ENCODE data around the gene NAA15.

The NAA15 gene

DNA sequence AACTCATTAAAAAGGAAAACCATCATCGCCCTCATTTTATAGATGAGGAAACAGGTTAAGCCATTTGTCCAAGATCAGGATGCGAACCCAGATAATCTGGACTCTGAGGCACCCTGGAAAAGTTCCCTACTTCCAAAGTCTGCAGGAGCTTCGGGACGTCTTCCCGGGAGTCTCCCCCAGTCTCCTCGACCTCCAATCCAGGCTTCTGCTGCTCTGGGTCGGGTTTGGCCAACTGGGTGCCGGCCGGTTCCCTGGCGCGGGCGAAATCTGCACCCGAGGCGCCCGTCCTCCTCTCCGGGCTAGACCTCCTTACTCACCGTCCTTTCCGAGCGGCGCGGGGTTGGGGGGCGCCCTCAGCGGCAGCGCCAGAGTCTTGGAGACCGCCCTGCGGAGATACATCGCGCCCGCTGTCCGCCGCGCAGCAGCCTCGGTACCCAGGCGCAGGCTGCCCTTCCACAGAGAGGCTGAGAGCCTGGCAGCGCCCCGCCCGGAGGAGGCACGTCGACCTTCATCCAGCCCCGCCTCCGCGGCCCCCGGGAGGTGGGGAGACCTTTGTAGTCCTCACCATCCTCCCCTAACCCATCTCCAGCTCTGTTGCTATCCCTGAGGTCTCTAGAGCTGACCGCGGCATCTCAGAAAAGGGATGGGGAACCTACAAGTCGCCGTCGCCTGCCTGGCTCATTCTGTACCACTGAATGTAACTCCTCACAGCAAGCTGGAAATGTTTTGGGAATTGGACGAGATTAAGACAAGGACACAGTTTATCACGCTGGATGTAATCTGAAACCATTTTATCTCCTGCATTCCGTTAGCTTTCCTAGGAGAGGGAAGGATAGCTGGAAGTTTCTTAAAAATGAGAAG is 21.3 kb upstream of the NAA15 start, which contains the start of gene MGARP (continued):
- TF ChIP-seq ZNF626 (tag by site-specific recombination; IDR thresholded peaks at IDR 0.05), result no peak
- TF ChIP-seq ZNF157 (tag by site-specific recombination; IDR thresholded peaks at IDR 0.05), result no peak
- TF ChIP-seq BCL11A (tag by site-specific recombination; IDR thresholded peaks at IDR 0.05; ENCODE audit: low read depth), result no peak
- TF ChIP-seq GFI1B (tag by site-specific recombination; IDR thresholded peaks at IDR 0.05), result no peak
- TF ChIP-seq ZNF394 (tag by site-specific recombination; IDR thresholded peaks at IDR 0.05; ENCODE audit: borderline replicate concordance), result no peak
- TF ChIP-seq, protein P1, sequence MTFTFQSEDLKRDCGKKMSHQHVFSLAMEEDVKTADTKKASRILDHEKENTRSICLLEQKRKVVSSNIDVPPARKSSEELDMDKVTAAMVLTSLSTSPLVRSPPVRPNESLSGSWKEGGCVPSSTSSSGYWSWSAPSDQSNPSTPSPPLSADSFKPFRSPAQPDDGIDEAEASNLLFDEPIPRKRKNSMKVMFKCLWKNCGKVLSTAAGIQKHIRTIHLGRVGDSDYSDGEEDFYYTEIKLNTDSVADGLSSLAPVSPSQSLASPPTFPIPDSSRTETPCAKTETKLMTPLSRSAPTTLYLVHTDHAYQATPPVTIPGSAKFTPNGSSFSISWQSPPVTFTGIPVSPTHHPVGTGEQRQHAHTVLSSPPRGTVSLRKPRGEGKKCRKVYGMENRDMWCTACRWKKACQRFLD (tag by site-specific recombination; IDR thresholded peaks at IDR 0.05), result no peak
- TF ChIP-seq ZNF354C (tag by site-specific recombination; IDR thresholded peaks at IDR 0.05; ENCODE audit: borderline replicate concordance, low read depth), result no peak
- no peak for TF ChIP-seq ZNF37A (tag by site-specific recombination; IDR thresholded peaks at IDR 0.05)
- TF ChIP-seq ZNF223 (tag by site-specific recombination; IDR thresholded peaks at IDR 0.05), result no peak
- no peak for TF ChIP-seq ZNF747 (tag by site-specific recombination; IDR thresholded peaks at IDR 0.05)
- no peak for TF ChIP-seq PRDM1 (tag by site-specific recombination; IDR thresholded peaks at IDR 0.05)
- TF ChIP-seq ZNF707 (tag by site-specific recombination; IDR thresholded peaks at IDR 0.05), result no peak
- TF ChIP-seq ZNF768 (tag by site-specific recombination; IDR thresholded peaks at IDR 0.05), result no peak
- TF ChIP-seq ZNF211 (tag by site-specific recombination; IDR thresholded peaks at IDR 0.05; ENCODE audit: low read depth), result no peak
- TF ChIP-seq ZNF2 (tag by site-specific recombination; IDR thresholded peaks at IDR 0.05), result no peak
- TF ChIP-seq ZNF202 (tag by site-specific recombination; IDR thresholded peaks at IDR 0.05; ENCODE audit: borderline replicate concordance), result no peak
- TF ChIP-seq ZNF214 (tag by site-specific recombination; IDR thresholded peaks at IDR 0.05; ENCODE audit: borderline replicate concordance), result no peak
- TF ChIP-seq, protein P2, sequence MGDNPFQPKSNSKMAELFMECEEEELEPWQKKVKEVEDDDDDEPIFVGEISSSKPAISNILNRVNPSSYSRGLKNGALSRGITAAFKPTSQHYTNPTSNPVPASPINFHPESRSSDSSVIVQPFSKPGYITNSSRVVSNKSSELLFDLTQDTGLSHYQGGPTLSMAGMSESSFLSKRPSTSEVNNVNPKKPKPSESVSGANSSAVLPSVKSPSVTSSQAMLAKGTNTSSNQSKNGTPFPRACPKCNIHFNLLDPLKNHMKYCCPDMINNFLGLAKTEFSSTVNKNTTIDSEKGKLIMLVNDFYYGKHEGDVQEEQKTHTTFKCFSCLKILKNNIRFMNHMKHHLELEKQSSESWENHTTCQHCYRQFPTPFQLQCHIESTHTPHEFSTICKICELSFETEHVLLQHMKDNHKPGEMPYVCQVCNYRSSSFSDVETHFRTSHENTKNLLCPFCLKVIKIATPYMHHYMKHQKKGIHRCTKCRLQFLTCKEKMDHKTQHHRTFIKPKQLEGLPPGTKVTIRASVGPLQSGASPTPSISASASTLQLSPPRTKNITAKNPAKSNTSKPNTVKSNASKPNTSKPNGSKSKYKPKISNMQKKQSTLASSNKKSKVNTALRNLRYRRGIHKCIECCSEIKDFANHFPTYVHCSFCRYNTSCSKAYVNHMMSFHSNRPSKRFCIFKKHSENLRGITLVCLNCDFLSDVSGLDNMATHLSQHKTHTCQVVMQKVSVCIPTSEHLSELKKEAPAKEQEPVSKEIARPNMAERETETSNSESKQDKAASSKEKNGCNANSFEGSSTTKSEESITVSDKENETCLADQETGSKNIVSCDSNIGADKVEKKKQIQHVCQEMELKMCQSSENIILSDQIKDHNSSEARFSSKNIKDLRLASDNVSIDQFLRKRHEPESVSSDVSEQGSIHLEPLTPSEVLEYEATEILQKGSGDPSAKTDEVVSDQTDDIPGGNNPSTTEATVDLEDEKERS (tag by site-specific recombination; IDR thresholded peaks at IDR 0.05), result no peak
- TF ChIP-seq, protein P3, sequence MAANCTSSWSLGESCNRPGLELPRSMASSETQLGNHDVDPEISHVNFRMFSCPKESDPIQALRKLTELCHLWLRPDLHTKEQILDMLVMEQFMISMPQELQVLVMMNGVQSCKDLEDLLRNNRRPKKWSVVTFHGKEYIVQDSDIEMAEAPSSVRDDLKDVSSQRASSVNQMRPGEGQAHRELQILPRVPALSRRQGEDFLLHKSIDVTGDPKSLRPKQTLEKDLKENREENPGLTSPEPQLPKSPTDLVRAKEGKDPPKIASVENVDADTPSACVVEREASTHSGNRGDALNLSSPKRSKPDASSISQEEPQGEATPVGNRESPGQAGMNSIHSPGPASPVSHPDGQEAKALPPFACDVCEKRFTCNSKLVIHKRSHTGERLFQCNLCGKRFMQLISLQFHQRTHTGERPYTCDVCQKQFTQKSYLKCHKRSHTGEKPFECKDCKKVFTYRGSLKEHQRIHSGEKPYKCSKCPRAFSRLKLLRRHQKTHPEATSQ (tag by site-specific recombination; IDR thresholded peaks at IDR 0.05), result no peak
- TF ChIP-seq ZNF530 (tag by site-specific recombination; IDR thresholded peaks at IDR 0.05; ENCODE audit: low read depth), result no peak
- TF ChIP-seq ZNF510 (tag by site-specific recombination; IDR thresholded peaks at IDR 0.05; ENCODE audit: insufficient replicate concordance), result no peak
- TF ChIP-seq, protein P4, sequence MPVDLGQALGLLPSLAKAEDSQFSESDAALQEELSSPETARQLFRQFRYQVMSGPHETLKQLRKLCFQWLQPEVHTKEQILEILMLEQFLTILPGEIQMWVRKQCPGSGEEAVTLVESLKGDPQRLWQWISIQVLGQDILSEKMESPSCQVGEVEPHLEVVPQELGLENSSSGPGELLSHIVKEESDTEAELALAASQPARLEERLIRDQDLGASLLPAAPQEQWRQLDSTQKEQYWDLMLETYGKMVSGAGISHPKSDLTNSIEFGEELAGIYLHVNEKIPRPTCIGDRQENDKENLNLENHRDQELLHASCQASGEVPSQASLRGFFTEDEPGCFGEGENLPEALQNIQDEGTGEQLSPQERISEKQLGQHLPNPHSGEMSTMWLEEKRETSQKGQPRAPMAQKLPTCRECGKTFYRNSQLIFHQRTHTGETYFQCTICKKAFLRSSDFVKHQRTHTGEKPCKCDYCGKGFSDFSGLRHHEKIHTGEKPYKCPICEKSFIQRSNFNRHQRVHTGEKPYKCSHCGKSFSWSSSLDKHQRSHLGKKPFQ (tag by site-specific recombination; IDR thresholded peaks at IDR 0.05), result no peak
- TF ChIP-seq REPIN1 (tag by site-specific recombination; IDR thresholded peaks at IDR 0.05; ENCODE audit: low read depth), result no peak
- peak; percentile 71; the same call in 1 of the 2 replicates for TF ChIP-seq OVOL3 (tag by site-specific recombination; IDR thresholded peaks at IDR 0.05)
- TF ChIP-seq ZNF701 (tag by site-specific recombination; IDR thresholded peaks at IDR 0.05), result no peak
- TF ChIP-seq, protein P5, sequence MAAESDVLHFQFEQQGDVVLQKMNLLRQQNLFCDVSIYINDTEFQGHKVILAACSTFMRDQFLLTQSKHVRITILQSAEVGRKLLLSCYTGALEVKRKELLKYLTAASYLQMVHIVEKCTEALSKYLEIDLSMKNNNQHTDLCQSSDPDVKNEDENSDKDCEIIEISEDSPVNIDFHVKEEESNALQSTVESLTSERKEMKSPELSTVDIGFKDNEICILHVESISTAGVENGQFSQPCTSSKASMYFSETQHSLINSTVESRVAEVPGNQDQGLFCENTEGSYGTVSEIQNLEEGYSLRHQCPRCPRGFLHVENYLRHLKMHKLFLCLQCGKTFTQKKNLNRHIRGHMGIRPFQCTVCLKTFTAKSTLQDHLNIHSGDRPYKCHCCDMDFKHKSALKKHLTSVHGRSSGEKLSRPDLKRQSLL (tag by site-specific recombination; IDR thresholded peaks at IDR 0.05), result no peak
- TF ChIP-seq KLF7 (tag by site-specific recombination; IDR thresholded peaks at IDR 0.05; ENCODE audit: borderline replicate concordance), result no peak
